AG04449 (cell line): ENCODE measurements around the gene OLFML3.

Experiments used
- CTCF ChIA-PET: fragments of 350-600 bp; formaldehyde crosslinking; extraction: SDS; loops from one replicate; lab custom pipeline; 2021; ENCODE audit warnings: antibody characterized with exemption; lab: Yijun Ruan, JAX
- POLR2A ChIA-PET: fragments of 400-600, 350-600 bp; formaldehyde crosslinking; extraction: SDS; loops from one replicate; lab custom pipeline; 2020; ENCODE audit warnings: antibody characterized with exemption, inconsistent platforms; lab: Yijun Ruan, JAX
- DNase-seq: peaks from one replicate; pipeline ENCODE4 v3.0.0-alpha.2; 2010; ENCODE audit warnings: low read depth, low spot score
- H3K4me3 ChIP-seq: 2 replicates; pipeline ENCODE4 v1.5.1; 2011; ENCODE audit warnings: low read depth, mild to moderate bottlenecking, control low read depth, low read length
- CTCF ChIP-seq: IDR thresholded peaks from one replicate; pipeline ENCODE4 v1.5.1; 2011; ENCODE audit warnings: mild to moderate bottlenecking, moderate library complexity, low read length, control low read depth, inconsistent platforms; ENCODE audit not compliant: insufficient read depth; ENCODE audit errors: missing control alignments

The OLFML3 gene

GRCh38 chr1:113983391-113983790 lies 4.1 kb downstream of the OLFML3 start:
- no peak for TF ChIP-seq CTCF
- POLR2A ChIA-PET: interaction anchor here (0.6 kb wide), 1 partner anchor 115 kb away, joined by 3 read pairs; no protein-coding TSS in a partner anchor
- H3K4me3 ChIP-seq: peak overlapping the region; percentile 30
- CTCF ChIA-PET: interaction anchor here (1.1 to 12.2 kb wide), 2 partner anchors 300 to 363 kb away, joined by 3 to 238 read pairs; no protein-coding TSS in a partner anchor
- no peak for DNase-seq

- no peak for DNase-seq
- peak overlapping the region; percentile 30 for H3K4me3 ChIP-seq
- no peak for TF ChIP-seq CTCF
- POLR2A ChIA-PET: interaction anchor here (0.6 kb wide), 1 partner anchor 115 kb away, joined by 3 read pairs; no protein-coding TSS in a partner anchor
- CTCF ChIA-PET: interaction anchor here (1.1 to 12.2 kb wide), 2 partner anchors 300 to 363 kb away, joined by 3 to 238 read pairs; no protein-coding TSS in a partner anchor
These were observed 4.6 kb downstream of the OLFML3 start for GRCh38 chr1:113983826-113984225.

GRCh38 chr1:113984710-113985109 lies 5.4 kb downstream of the OLFML3 start:
- POLR2A ChIA-PET: no interaction called here
- CTCF ChIA-PET: interaction anchor here (1.3 to 12.2 kb wide), 3 partner anchors 8 to 362 kb away, joined by 5 to 238 read pairs (median 5); no protein-coding TSS in a partner anchor
- no peak for DNase-seq
- H3K4me3 ChIP-seq: no peak overlapping the region
- TF ChIP-seq CTCF: no peak

- POLR2A ChIA-PET: no interaction called here
- H3K4me3 ChIP-seq: no peak overlapping the region
- CTCF ChIA-PET: interaction anchor here (1.2 to 1.4 kb wide), 2 partner anchors 9 to 360 kb away, joined by 3 read pairs; no protein-coding TSS in a partner anchor
- TF ChIP-seq CTCF: no peak
- DNase-seq: no peak
These were observed 7.5 kb downstream of the OLFML3 start for GRCh38 chr1:113986802-113987201.

GRCh38 chr1:113987259-113987658 lies 8.0 kb downstream of the OLFML3 start:
- no peak for DNase-seq
- ChIA-PET POLR2A (no interaction called here), CTCF (interaction anchor here (1.2 to 2.3 kb wide), 3 partner anchors 8 to 359 kb away, joined by 3 to 5 read pairs (median 3); partner anchors contain the start of gene OLFML3)
- no peak for TF ChIP-seq CTCF
- no peak overlapping the region for H3K4me3 ChIP-seq

- no peak overlapping the region for H3K4me3 ChIP-seq
- ChIA-PET POLR2A (no interaction called here), CTCF (interaction anchor here (1.2 to 1.4 kb wide), 2 partner anchors 9 to 293 kb away, joined by 3 read pairs; no protein-coding TSS in a partner anchor)
- DNase-seq: no peak
- no peak for TF ChIP-seq CTCF
These were observed 11.3 kb downstream of the OLFML3 start for GRCh38 chr1:113990530-113990929.
